GM18519 (cell line): ENCODE measurements around the gene PRPH2.

Source experiments
- ATAC-seq: cut with Tn5 transposase; IDR thresholded peaks from one replicate; pipeline ENCODE4 v1.9.1; 2021; ENCODE audit warnings: mild to moderate bottlenecking, moderate library complexity; ENCODE audit not compliant: unreplicated experiment, low FRiP score

Gene PRPH2

DNA sequence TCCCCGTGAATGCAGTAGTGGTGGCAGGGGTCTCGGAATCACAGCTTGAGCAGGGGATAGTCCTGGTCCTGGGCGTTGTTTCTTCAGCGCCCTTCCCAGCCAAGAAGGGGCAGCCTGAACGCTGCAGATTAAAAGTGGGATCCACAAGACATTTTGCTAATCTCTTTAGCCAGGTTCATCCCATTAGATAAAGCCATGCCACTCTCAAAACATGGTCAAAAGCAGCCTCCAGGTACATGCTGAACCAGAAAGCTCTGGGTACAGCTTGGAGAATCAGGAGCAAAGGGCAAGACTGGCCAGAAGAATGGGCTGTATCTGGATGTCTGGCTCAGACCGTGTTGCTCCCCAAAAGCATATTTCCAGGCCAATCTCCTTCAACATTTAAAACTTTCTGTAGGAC is at the start of gene PRPH2:
Gene PRPH2, minus strand, starts transcription at position 101 of the 400 bp plus-strand sequence. CDS start 263 bp downstream, outside the sequence.
- ATAC-seq: no peak

DNA sequence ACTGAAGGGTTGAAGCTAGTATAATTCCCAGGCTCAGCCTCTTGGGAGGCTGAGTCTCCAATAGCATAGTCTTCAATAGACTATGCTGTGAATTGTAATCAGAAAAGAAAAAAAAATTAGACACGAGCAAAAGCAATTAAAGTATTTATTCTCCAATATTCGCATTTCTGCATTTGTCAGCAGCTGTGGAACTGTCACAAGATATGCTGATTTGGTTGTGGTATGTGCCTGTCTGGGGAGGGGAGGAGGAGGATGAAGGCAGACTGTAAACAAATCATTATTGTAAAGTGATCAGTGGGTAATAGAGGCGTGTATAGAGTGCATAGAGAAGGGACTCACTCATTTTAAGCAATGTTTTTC is 49.3 kb upstream of the PRPH2 start:
- no peak for ATAC-seq

GRCh38 chr6:42769836-42770235 is 47.4 kb upstream of the PRPH2 start:
- ATAC-seq: no peak

GRCh38 chr6:42769051-42769450 is 46.7 kb upstream of the PRPH2 start:
- ATAC-seq: no peak

GRCh38 chr6:42766163-42766670 is 43.8 kb upstream of the PRPH2 start:
- ATAC-seq: no peak

GRCh38 chr6:42764911-42765648 is 42.7 kb upstream of the PRPH2 start:
- no peak for ATAC-seq

DNA sequence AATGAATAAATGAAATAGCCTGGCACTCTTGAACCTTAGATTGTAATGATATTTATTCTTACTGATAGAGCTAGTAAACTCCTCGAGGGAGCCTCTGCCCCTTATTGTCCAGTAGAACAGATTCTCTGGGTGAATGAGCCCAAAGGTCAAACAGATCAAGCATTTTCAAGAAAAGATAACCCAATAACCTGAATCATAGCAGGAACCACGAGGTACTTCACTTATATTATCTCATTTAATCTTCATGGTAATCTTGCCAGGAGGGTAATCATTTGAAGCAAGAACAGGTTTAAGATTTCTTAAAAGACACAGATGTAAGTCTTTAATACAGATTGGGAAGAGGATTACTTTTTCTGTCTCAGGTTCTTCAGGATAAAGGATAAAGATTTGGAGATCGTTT is 40.6 kb upstream of the PRPH2 start:
- no peak for ATAC-seq

DNA sequence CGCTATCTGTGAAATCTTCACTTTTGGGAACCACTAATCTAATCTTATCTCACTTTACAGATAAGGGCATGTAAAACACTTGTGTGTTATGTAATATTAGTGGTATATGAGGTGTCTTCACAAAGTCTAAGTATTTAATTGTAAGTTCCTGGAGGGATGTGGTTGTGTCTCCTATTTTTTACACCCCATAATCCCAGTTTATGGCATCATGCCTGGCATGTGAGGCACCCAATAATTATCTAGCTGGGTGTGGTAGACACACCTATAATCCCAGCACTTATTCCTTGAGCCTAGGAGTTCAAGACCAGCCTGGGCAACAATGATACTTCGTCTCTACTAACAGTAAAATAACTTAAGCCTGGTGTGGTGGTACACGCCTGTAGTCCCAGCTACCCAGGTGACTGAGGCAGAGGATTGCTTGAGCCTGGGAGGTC is 40.0 kb upstream of the PRPH2 start:
- ATAC-seq: no peak

GRCh38 chr6:42761287-42762067 is 39.1 kb upstream of the PRPH2 start:
- ATAC-seq: no peak

DNA sequence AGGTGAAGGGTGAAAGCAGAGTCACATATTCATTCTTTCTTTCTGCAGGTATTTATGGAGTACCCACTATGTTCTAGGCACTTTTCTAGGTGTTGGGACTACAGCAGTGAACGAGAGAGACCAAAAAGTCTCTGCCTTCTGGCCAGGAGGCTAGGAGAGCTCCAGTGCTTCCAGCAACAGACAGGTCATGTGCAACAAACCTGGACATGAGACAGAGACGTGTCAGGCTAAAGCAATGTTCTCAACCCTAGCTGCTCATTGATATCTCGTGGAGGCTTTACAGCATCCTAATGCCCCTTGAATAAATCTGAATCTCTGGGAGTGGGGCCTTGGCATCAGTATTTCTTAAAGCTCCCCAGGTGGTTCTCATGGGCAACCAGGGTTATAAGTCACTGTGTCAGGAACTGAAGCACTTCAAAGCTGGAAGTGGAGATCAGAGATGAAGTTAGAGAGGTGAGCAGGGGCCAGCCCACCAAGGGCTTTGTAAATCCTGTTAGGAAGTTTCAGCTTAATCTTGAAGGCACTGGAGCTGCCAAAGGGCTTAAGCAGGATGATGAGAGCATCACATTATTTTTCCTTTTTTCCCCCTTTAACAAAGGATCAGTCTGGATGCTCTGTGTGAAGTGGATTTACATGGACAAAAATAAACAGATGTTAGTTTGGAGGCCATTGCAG is 36.5 kb upstream of the PRPH2 start:
- no peak for ATAC-seq

DNA sequence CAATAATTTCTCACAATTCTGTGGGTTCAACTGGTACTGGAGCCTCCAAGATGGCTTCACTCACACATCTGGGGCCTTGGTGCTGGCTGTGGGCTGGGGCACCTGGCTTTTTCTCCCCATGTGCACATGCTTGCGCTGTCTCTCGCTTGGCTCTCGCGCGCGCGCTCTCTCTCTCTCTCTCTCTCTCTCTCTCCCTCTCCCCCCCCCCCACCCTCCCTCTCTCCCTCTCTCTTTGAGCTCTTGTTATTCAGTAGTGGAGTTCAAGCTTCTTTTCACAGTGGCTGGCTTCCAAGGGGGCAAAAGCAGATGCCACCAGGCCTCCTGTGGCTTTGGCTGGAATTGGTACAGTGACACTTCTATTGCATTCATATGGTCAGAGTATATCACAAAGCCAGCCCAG is 34.3 kb upstream of the PRPH2 start:
- no peak for ATAC-seq

- ATAC-seq: no peak
Observed at GRCh38 chr6:42754759-42755158, 32.4 kb upstream of the PRPH2 start.

DNA sequence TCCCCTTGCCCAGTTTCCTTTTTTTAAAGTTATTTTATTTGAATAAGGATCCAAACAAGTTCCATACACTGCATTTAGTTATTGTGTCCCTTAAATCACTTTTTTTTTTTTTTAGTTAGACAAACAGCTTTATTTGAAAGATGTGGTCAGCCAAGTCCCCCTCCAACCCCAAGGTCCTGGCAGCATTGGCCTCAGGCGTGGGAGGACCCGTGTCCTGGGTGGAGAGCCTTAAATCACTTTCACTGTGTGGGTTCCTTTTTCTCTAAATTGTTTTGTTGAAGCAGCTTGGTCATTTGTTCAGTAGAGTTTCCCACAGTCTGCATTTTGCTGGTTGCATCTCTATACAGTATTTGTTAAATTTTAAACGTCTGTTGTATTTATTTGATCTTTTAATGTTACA is 28.7 kb upstream of the PRPH2 start:
- no peak for ATAC-seq

- no peak for ATAC-seq
Observed at GRCh38 chr6:42748203-42748898, 26.0 kb upstream of the PRPH2 start.

- ATAC-seq: peak; percentile 36
Observed at GRCh38 chr6:42746463-42747391, 24.3 kb upstream of the PRPH2 start.

GRCh38 chr6:42745640-42746462 is 23.5 kb upstream of the PRPH2 start, which contains the start of gene TBCC:
Gene TBCC (minus strand): TSS chr6:42746103. CDS start chr6:42746073, 30 bp downstream.
- ATAC-seq: peak; percentile 69

DNA sequence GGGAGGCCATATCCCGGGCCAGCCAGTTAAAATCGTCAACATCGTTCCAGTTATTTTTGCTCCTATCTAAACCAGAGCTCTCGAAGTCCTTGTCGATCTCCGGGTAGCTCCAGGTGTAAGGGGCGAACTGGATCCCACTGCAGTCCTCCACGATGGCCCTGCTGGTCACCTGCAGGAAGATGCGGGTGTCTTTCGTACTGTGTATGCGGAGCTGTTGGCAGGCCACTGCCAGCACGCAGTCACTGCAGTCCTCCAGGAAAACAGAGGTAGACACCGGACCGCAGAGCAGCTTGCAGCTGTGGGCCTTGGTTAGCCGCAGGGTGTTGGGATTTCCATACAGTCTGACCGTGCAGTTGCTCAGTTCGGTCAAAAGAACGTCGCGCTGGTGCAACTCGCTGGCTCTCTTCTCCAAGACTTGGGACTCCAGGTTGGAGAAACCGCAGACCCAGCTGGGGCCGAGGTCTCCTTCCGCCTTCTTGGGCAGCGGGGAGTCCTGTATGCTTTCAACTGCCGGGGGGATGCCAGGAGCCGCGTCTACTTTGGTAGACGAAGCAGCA is 22.8 kb upstream of the PRPH2 start:
- no peak for ATAC-seq

DNA sequence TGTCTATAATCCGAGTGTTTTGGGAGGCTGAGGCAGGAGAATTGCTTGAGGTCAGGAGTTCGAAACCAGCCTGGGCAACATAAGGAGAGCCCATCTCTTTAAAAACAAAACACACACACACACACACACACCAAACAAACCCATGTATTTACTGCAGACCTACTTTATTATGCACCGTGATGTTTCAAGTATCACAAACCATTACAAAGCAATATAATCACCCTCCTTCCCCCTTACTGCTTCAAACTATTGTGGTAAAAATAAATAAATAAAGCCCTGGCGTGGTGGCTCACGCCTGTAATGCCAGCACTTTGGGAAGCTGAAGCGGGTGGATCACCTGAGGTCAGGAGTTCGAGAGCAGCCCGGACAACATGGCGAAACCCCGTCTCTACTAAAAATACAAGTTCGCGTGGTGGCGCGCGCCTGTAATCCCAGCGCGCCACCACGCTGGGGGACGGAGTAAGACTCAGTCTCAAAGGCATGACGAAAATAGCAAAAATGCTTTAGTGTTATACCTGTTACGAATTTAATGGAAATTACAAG is 22.0 kb upstream of the PRPH2 start:
- ATAC-seq: no peak
